Right lobe of liver (tissue), 6 donors: ENCODE results near the gene TIAM2. TPM values are rescaled to one million over a fixed set of nuclear protein-coding genes. Genes with fewer than 3 reads are reported as not detected.

ENCODE experiments used
- ATAC-seq, 4 donors: fragments of 200-7000 bp; cut with Tn5 transposase; one replicate each; pipeline ENCODE4 v1.9.1; 2020; ENCODE audit warnings: mild to moderate bottlenecking in 4 of 4, moderate library complexity in 4 of 4
- DNase-seq, 3 donors: peaks; one replicate each; pipeline ENCODE4 v3.0.0-alpha.2; 2020
- H3K27ac ChIP-seq, 3 donors: fragments of 200-600 bp; one replicate each; pipeline ENCODE4 v1.8.0; 2022
- H3K27me3 ChIP-seq, 2 donors: fragments of 200-600 bp; one replicate each; pipeline ENCODE4 v1.8.0; 2022
- H3K36me3 ChIP-seq, 4 donors: fragments of 200-600 bp; sonication (generic) in 1 of 4; one replicate each; pipeline versions ENCODE4 v1.5.1 to v1.8.0; 2017 to 2022; ENCODE audit warnings: control low read depth in 1 of 4
- H3K4me1 ChIP-seq, 4 donors: fragments of 200-600 bp; sonication (generic) in 1 of 4; one replicate each; pipeline versions ENCODE4 v1.5.1 to v1.8.0; 2017 to 2022; ENCODE audit warnings: control low read depth in 1 of 4
- H3K4me3 ChIP-seq, 3 donors: fragments of 200-600 bp; one replicate each; pipeline ENCODE4 v1.8.0; 2022
- H3K9me3 ChIP-seq, 4 donors: fragments of 200-600 bp; sonication (generic) in 1 of 4; one replicate each; pipeline versions ENCODE4 v1.5.1 to v1.8.0; 2017 to 2022; ENCODE audit warnings: control low read depth in 1 of 4
- CTCF ChIP-seq, 4 donors: fragments of 200-600 bp in 3 of 4; fragments of 450-650 bp in 1 of 4; IDR thresholded peaks; one replicate each; pipeline versions ENCODE4 v1.5.1 to v1.8.0; 2016 to 2022; ENCODE audit warnings: antibody characterized with exemption in 4 of 4, mild to moderate bottlenecking in 2 of 4
- POLR2A ChIP-seq: fragments of 450-650 bp; IDR thresholded peaks from one replicate; pipeline ENCODE4 v1.6.1; 2017; ENCODE audit warnings: antibody characterized with exemption, mild to moderate bottlenecking
- WGBS: methylation state at CpG from one replicate; pipeline ENCODE4 v1.1.6; 2018; ENCODE audit warnings: low coverage, low lambda C conversion rate; ENCODE audit not compliant: insufficient coverage; ENCODE audit errors: missing lambda C conversion rate; 5-methylcytosine and 5-hydroxymethylcytosine counted together
- intact Hi-C, 2 donors: fragments of 100-400 bp; cut with DNase I; formaldehyde crosslinking; loops; one replicate each; pipeline versions ENCODE4 v1.11.2 to v1.14.1; 2022
- total RNA-seq, 6 experiments: library from RNA; depleted of rRNA in 2 of 6; stranded (reverse); fragments of >200 nt in 2 of 6; fragmentation: NEBNext Ultra II Directional in 3 of 6; extraction: Animal tissue kit (Norgen Biotek cat#: 25700) in 3 of 6; gene quantifications; one replicate each; pipeline versions ENCODE4 v1.1.0 to v1.2.4, GENCODE V29; 2016 to 2023
- donor health status: DM: no; HTN: yes; CAD: no.
- donor health status: DM: no; HTN: no; CAD: no.
- donor health status: DM: no; HTN: no; CAD: no.
- donor health status: DM: no; HTN: yes; CAD: no.
- donor health status: DM: no; HTN: yes; CAD: no.

Gene TIAM2
- total RNA-seq, 6 experiments from 2014 or later = 1.3 to 4.4 (median 1.7) TPM

- Histone ChIP-seq H3K4me3 (no peak overlapping the region), H3K27me3 (no peaks in the 10 kb centered on the region), H3K9me3 (no peaks in the 10 kb centered on the region), H3K4me1 (no peaks in the 10 kb centered on the region), H3K36me3 (no peaks in the 10 kb centered on the region), H3K27ac (no peak overlapping the region)
- 79% methylated on average over 3 of the region's 3 CpGs for WGBS
- DNase-seq (no peak), ATAC-seq (no peak)
- TF ChIP-seq CTCF (IDR thresholded peaks at IDR 0.05) (no peak), POLR2A (no peak)
- intact Hi-C loops = no loop called here
Measured at GRCh38 chr6:155269765-155270164, 274.6 kb downstream of the TIAM2 start.

- ATAC-seq (no peak), DNase-seq (no peak)
- Histone ChIP-seq H3K27me3 (no peaks in the 10 kb centered on the region), H3K4me1 (no peaks in the 10 kb centered on the region), H3K4me3 (no peak overlapping the region), H3K27ac (no peak overlapping the region), H3K9me3 (no peaks in the 10 kb centered on the region), H3K36me3 (no peaks in the 10 kb centered on the region)
- TF ChIP-seq POLR2A (no peak), CTCF (IDR thresholded peaks at IDR 0.05) (no peak)
- WGBS = 87% methylated on average over 7 of the region's 7 CpGs
- intact Hi-C loops = no loop called here
Measured at GRCh38 chr6:155270561-155271091, 275.5 kb downstream of the TIAM2 start.

- Histone ChIP-seq H3K4me3 (no peak overlapping the region), H3K4me1 (no peaks in the 10 kb centered on the region), H3K27me3 (no peaks in the 10 kb centered on the region), H3K9me3 (no peaks in the 10 kb centered on the region), H3K36me3 (no peaks in the 10 kb centered on the region), H3K27ac (no peak overlapping the region)
- intact Hi-C loops = no loop called here
- no peak for ATAC-seq
- TF ChIP-seq POLR2A (no peak), CTCF (IDR thresholded peaks at IDR 0.05) (no peak)
- no peak for DNase-seq
Measured at GRCh38 chr6:155271145-155271544, 276.0 kb downstream of the TIAM2 start.

- H3K4me1 ChIP-seq = no peaks in the 10 kb centered on the region
- intact Hi-C loops = no loop called here
- DNase-seq (no peak), ATAC-seq (no peak)
- 88% methylated on average over 8 of the region's 8 CpGs for WGBS
- no peaks in the 10 kb centered on the region for H3K27me3 ChIP-seq
- no peak for TF ChIP-seq CTCF (IDR thresholded peaks at IDR 0.05)
- no peak for TF ChIP-seq POLR2A
- no peaks in the 10 kb centered on the region for H3K9me3 ChIP-seq
- H3K36me3 ChIP-seq = no peaks in the 10 kb centered on the region
- no peak overlapping the region for H3K27ac ChIP-seq
- H3K4me3 ChIP-seq = no peak overlapping the region
Measured at GRCh38 chr6:155272353-155273232, 277.5 kb downstream of the TIAM2 start.
